Activated CD4-positive, alpha-beta T cell treated with anti-CD3 and anti-CD28 coated beads for 48 hours (primary cell): ENCODE data around the gene NBDY.
A peak's percentile ranks its signal among the peaks of the same experiment; 100 is the strongest.

Experiments
- DNase-seq: peaks from one replicate; pipeline ENCODE4 v3.0.0-alpha.2; 2020

NBDY gene

GRCh38 chrX:56786889-56787733 is 58.1 kb downstream of the NBDY start:
- DNase-seq = no peak

GRCh38 chrX:56787734-56788152 is 58.7 kb downstream of the NBDY start:
- no peak for DNase-seq

GRCh38 chrX:56788229-56788628 is 59.2 kb downstream of the NBDY start:
- no peak for DNase-seq

GRCh38 chrX:56788717-56789122 is 59.7 kb downstream of the NBDY start:
- no peak for DNase-seq

DNA sequence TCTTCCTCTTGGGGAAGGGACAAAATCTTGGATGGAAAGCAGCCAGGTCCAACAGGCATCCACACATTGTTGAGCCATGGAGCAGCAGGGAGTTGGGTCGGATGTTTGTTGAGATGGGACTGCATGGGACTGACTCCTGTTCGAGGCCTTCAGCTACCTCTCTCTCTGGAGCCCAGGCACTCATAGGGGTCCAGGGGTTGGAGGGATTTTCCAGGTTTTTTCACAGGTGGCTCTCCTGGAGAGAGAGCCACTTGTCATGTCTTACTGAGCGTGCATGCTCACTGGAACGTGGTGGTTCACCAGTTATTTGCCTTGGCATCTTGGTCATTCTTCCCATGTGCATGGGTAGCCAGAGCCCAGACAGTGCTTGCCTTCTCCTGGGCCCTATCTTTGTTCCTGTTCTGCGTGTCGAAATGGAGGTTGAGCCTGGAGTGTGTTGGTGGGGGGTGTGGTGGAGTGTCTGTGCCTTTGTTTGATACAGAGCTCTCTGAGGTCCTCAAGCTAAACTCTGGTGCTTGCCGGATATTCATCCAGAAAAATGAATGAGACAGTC is 60.6 kb downstream of the NBDY start:
- DNase-seq = no peak

- DNase-seq = no peak
Observed at GRCh38 chrX:56790778-56791177, 61.7 kb downstream of the NBDY start.

DNA sequence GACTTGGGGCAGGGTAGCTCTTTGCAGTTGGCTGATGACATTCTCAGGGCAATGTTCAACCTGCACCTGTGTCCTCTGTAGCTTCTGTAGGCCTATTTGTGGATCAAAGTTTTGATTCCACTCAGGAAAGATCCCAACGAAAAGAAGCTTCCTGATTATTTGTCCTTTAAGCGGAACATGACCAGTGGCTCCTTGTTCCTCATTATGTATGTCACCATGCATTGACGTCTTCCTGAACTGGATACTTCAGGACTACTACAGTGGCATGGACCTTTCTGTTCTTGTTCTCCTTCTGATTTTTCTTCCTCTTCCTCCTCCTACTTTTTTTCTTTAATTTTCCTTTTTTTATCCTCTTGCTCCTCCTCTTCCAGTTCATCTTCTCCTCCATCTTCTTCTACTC is 62.4 kb downstream of the NBDY start:
- DNase-seq = no peak

DNA sequence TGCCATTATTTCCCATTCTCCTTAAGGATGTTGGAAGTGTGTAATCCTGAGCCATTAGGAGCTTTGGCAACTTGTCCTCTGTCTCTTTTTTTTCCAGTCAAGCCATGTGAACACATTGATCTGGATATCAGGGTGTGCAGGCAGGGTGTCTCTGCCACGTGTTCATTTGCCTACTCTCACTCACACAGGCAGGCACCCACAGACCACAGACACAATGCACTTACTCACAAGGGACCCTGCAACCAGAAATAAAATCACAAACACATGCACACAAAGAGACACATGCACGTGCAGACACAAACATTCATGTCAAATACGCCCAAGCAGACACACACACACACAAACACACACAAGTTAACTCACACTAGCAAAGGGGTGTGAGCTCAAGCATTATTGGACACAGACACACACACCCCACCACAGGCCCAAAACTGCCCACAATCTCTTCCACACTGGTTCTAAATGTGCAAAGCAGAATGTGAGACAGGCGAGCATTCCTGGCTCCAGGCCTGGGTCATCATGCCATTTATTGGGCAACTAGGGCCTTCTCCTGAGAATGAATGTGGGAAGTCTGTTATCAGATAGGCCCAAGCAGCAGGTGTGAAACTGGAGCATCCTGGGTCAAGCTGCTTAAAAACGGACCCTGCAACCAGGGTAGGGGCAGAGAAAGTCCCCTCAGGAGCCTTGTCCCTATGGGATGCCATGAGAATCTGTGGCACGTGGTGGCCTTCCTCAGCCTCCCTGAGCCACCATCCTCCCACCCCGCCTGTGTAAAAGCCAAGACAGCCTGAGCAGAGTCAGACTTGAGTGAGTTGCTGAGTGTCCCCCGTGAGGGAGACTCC is 63.4 kb downstream of the NBDY start:
- DNase-seq = no peak

DNA sequence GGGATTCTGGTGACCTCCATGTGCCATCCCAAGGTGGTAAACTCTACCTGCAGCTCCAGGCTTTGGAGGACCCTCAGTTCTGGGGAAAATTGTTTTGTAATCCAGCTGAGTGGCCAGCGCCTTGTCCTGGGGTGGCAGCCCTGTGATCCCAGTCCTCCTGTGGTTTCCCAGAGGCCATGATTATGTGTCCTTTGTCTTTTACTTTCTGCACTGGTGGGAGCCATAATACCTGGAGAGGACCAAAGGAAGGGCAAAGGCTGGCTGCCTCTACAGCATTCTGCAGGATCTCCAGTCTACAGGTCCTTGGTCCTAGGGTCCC is 64.0 kb downstream of the NBDY start:
- no peak for DNase-seq

- no peak for DNase-seq
Observed at GRCh38 chrX:56793521-56794320, 64.7 kb downstream of the NBDY start.

GRCh38 chrX:56794404-56795230 is 65.6 kb downstream of the NBDY start:
- no peak for DNase-seq

DNA sequence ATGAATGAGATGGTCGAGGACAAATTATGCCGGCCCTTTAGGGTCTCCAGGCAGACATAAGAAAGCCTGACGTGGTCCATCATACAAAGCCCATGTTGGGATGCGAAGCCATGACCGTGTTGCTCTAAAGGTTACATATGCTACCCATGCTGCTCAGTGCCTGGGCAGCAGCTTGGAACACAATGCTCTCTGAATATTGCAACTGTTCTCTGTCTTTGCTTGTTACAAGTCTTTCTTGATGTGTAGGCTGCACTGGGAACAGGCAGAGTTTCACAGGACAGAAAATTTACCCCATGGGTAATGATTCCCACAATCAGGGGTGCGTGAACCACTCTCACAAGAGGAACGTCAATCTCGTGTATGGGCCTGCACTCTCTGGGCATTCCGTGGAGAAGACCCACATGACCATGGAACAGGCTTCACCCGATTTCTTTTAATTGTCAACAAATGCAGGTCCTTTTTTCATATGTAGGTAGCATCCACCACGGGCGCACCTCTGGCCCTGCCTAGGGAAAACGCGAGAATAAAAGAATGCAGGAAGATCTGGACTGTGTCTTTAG is 66.3 kb downstream of the NBDY start:
- DNase-seq = no peak

GRCh38 chrX:56796641-56797395 is 67.8 kb downstream of the NBDY start:
- DNase-seq = no peak

DNA sequence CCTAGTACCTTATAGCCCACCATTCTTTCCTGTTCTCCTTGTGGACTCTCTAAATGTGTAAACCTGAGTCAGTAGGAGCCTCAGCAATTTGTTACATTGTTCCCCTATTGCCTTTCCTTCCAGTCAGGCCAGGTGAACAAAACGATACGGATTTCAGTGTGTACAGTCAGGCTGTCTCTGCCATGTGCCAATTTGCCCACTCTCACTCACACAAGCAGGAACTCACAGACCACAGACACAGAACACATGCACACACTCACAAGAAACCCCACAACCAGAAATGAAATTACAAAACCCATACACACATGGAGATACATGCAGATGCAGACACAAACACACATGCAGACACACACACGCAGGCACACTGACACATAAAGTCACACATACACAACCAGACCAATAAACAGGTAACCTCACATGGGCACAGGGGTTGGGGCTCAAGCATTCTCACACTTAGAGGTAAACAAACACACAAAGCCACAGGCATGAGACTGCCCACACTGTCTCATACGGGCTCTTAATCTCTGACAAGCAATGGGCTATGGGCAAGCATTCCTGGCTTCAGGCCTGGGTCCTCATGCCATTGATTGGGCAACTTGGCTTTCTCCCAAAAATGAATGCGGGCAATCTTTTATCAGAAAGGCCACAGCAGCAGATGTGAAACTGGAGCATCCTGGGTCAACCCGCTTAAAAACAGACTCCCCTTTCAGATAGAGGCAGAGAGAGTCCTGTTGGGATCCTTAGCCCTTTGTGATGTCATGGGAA is 68.7 kb downstream of the NBDY start:
- DNase-seq = no peak

GRCh38 chrX:56798339-56798711 is 69.3 kb downstream of the NBDY start:
- DNase-seq = no peak

GRCh38 chrX:56798866-56799758 is 70.1 kb downstream of the NBDY start:
- DNase-seq = no peak

- DNase-seq = no peak
Observed at GRCh38 chrX:56800307-56800706, 71.3 kb downstream of the NBDY start.

GRCh38 chrX:56800801-56801200 is 71.8 kb downstream of the NBDY start:
- peak; percentile 64 for DNase-seq

DNA sequence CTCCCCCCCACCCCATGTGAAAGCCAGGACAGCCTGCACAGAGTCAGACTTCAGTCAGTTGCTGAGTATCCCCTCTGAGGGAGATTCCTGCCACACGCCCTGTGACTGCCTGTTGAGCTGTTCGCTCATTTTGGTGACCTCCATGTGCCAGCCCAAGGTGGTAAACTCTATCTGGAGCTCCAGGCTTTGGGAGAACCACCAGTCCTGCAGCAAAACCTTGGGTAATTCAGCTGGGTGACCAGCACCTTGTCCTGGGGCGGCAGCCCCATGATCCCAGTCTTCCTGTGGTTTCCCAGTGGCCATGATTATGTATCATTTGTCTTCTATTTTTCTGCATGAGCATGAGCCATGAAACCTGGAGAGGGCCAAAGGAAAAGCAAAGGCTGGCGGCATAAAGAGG is 73.4 kb downstream of the NBDY start:
- DNase-seq = no peak
